WTC11 (cell line): ENCODE measurements around the gene FAM124B.

Source experiments
- AFF4 ChIP-seq: sonication (generic); formaldehyde crosslinking; IDR thresholded peaks from 2 replicates; pipeline ENCODE4 v1.8.1; 2023; ENCODE audit warnings: mild to moderate bottlenecking, missing genetic modification reagents, borderline replicate concordance
- ATF1 ChIP-seq: sonication (generic); formaldehyde crosslinking; IDR thresholded peaks from 2 replicates; pipeline ENCODE4 v1.8.1; 2023; ENCODE audit warnings: mild to moderate bottlenecking, moderate library complexity, missing genetic modification reagents
- ETV6 ChIP-seq: sonication (generic); formaldehyde crosslinking; IDR thresholded peaks from 2 replicates; pipeline ENCODE4 v1.8.1; 2022; ENCODE audit warnings: mild to moderate bottlenecking, missing genetic modification reagents
- FOXP1 ChIP-seq: sonication (generic); formaldehyde crosslinking; IDR thresholded peaks from 2 replicates; pipeline ENCODE4 v1.8.0; 2022; ENCODE audit warnings: missing genetic modification reagents, mild to moderate bottlenecking, moderate library complexity, borderline replicate concordance
- RELA ChIP-seq: sonication (generic); formaldehyde crosslinking; IDR thresholded peaks from 2 replicates; pipeline ENCODE4 v1.8.1; 2022; ENCODE audit warnings: missing genetic modification reagents, mild to moderate bottlenecking, borderline replicate concordance
- SMAD3 ChIP-seq: sonication (generic); formaldehyde crosslinking; IDR thresholded peaks from 2 replicates; pipeline ENCODE4 v1.8.0; 2022; ENCODE audit warnings: missing genetic modification reagents, mild to moderate bottlenecking, borderline replicate concordance
- SMAD4 ChIP-seq: sonication (generic); formaldehyde crosslinking; IDR thresholded peaks from 2 replicates; pipeline ENCODE4 v1.8.0; 2022; ENCODE audit warnings: mild to moderate bottlenecking, missing genetic modification reagents
- ZBTB21 ChIP-seq: sonication (generic); formaldehyde crosslinking; IDR thresholded peaks from 2 replicates; pipeline ENCODE4 v1.8.1; 2023; ENCODE audit warnings: mild to moderate bottlenecking, missing genetic modification reagents, borderline replicate concordance
- ZNF219 ChIP-seq: sonication (generic); formaldehyde crosslinking; IDR thresholded peaks from 2 replicates; pipeline ENCODE4 v1.8.0; 2023; ENCODE audit warnings: missing genetic modification reagents, mild to moderate bottlenecking, borderline replicate concordance
- ZNF232 ChIP-seq: sonication (generic); formaldehyde crosslinking; IDR thresholded peaks from 2 replicates; pipeline ENCODE4 v1.8.0; 2022; ENCODE audit warnings: mild to moderate bottlenecking, missing genetic modification reagents
- TF ChIP-seq, protein P1 (sequence below): sonication (generic); formaldehyde crosslinking; IDR thresholded peaks from 2 replicates; pipeline ENCODE4 v1.8.0; 2022; ENCODE audit warnings: missing genetic modification reagents
- TF ChIP-seq, protein P2 (sequence below): fragments of 200-600 bp; IDR thresholded peaks from 2 replicates; pipeline ENCODE4 v1.8.0; 2022; ENCODE audit warnings: antibody characterized with exemption
- TF ChIP-seq, protein P3 (sequence below): sonication (generic); formaldehyde crosslinking; IDR thresholded peaks from 2 replicates; pipeline ENCODE4 v1.8.0; 2022; ENCODE audit warnings: mild to moderate bottlenecking, missing genetic modification reagents

- TF ChIP-seq FOXP1 (CRISPR knock-in tag) (no peak), SMAD4 (no peak), ZNF219 (CRISPR knock-in tag) (no peak), RELA (CRISPR knock-in tag) (no peak), AFF4 (CRISPR knock-in tag) (no peak), ATF1 (CRISPR knock-in tag) (no peak), SMAD3 (no peak), ZBTB21 (CRISPR knock-in tag) (no peak), ETV6 (no peak), ZNF232 (CRISPR knock-in tag) (no peak)
- TF ChIP-seq, protein P1, sequence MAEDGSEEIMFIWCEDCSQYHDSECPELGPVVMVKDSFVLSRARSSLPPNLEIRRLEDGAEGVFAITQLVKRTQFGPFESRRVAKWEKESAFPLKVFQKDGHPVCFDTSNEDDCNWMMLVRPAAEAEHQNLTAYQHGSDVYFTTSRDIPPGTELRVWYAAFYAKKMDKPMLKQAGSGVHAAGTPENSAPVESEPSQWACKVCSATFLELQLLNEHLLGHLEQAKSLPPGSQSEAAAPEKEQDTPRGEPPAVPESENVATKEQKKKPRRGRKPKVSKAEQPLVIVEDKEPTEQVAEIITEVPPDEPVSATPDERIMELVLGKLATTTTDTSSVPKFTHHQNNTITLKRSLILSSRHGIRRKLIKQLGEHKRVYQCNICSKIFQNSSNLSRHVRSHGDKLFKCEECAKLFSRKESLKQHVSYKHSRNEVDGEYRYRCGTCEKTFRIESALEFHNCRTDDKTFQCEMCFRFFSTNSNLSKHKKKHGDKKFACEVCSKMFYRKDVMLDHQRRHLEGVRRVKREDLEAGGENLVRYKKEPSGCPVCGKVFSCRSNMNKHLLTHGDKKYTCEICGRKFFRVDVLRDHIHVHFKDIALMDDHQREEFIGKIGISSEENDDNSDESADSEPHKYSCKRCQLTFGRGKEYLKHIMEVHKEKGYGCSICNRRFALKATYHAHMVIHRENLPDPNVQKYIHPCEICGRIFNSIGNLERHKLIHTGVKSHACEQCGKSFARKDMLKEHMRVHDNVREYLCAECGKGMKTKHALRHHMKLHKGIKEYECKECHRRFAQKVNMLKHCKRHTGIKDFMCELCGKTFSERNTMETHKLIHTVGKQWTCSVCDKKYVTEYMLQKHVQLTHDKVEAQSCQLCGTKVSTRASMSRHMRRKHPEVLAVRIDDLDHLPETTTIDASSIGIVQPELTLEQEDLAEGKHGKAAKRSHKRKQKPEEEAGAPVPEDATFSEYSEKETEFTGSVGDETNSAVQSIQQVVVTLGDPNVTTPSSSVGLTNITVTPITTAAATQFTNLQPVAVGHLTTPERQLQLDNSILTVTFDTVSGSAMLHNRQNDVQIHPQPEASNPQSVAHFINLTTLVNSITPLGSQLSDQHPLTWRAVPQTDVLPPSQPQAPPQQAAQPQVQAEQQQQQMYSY (CRISPR knock-in tag): no peak
- TF ChIP-seq, protein P2, sequence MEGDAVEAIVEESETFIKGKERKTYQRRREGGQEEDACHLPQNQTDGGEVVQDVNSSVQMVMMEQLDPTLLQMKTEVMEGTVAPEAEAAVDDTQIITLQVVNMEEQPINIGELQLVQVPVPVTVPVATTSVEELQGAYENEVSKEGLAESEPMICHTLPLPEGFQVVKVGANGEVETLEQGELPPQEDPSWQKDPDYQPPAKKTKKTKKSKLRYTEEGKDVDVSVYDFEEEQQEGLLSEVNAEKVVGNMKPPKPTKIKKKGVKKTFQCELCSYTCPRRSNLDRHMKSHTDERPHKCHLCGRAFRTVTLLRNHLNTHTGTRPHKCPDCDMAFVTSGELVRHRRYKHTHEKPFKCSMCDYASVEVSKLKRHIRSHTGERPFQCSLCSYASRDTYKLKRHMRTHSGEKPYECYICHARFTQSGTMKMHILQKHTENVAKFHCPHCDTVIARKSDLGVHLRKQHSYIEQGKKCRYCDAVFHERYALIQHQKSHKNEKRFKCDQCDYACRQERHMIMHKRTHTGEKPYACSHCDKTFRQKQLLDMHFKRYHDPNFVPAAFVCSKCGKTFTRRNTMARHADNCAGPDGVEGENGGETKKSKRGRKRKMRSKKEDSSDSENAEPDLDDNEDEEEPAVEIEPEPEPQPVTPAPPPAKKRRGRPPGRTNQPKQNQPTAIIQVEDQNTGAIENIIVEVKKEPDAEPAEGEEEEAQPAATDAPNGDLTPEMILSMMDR: no peak
- TF ChIP-seq, protein P3, sequence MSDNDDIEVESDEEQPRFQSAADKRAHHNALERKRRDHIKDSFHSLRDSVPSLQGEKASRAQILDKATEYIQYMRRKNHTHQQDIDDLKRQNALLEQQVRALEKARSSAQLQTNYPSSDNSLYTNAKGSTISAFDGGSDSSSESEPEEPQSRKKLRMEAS (CRISPR knock-in tag): no peak
Observed at GRCh38 chr2:224365331-224365730, 36.6 kb downstream of the FAM124B start.
